Thyroid gland (tissue), 4 donors: ENCODE results near the gene SH2D4B. TPM values are rescaled to one million over a fixed set of nuclear protein-coding genes. Genes with fewer than 3 reads are reported as not detected.

ENCODE experiments used
- DNase-seq, 2 donors: peaks; one replicate each; pipeline ENCODE4 v3.0.0-alpha.2; 2019
- H3K27ac ChIP-seq, 3 donors: fragments of 200-600 bp; sonication (generic); 1 replicate in 2 of 3; 2 replicates in 1 of 3; pipeline ENCODE4 v1.5.1; 2016 to 2019; ENCODE audit warnings: mild to moderate bottlenecking in 1 of 3, moderate library complexity in 1 of 3
- H3K27me3 ChIP-seq: fragments of 200-600 bp; sonication (generic); one replicate; pipeline ENCODE4 v1.5.1; 2019
- H3K36me3 ChIP-seq, 2 donors: fragments of 200-600 bp; sonication (generic); one replicate each; pipeline ENCODE4 v1.5.1; 2016 to 2019
- H3K4me1 ChIP-seq, 2 donors: fragments of 200-600 bp; sonication (generic); one replicate each; pipeline ENCODE4 v1.5.1; 2017 to 2019
- H3K4me3 ChIP-seq, 3 donors: fragments of 200-600 bp; sonication (generic); replicated peaks in 1 of 3; 1 replicate in 2 of 3; 2 replicates in 1 of 3; pipeline ENCODE4 v1.5.1; 2016; ENCODE audit warnings: mild to moderate bottlenecking in 1 of 3
- H3K9me3 ChIP-seq: fragments of 200-600 bp; sonication (generic); one replicate; pipeline ENCODE4 v1.5.1; 2017
- POLR2A ChIP-seq, 2 donors: fragments of 450-650 bp; IDR thresholded peaks; one replicate each; pipeline ENCODE4 v1.6.1; 2017; ENCODE audit warnings: antibody characterized with exemption in 2 of 2, mild to moderate bottlenecking in 2 of 2, moderate library complexity in 1 of 2
- WGBS, 2 donors: methylation state at CpG; one replicate each; pipeline ENCODE4 v1.1.5; 2017; 5-methylcytosine and 5-hydroxymethylcytosine counted together
- intact Hi-C: fragments of 100-400 bp; cut with DNase I; formaldehyde crosslinking; loops from one replicate; pipeline ENCODE4 v1.15.1; 2023
- total RNA-seq, 4 donors: library from RNA; depleted of rRNA; stranded (reverse); fragments of >200 nt; gene quantifications; one replicate each; pipeline ENCODE4 v1.2.3, GENCODE V29; 2016
- TF ChIP-seq, protein P1 (sequence below), 6 experiments: fragments of 200-600 bp in 3 of 6; fragments of 450-650 bp in 3 of 6; sonication (generic) in 3 of 6; IDR thresholded peaks; one replicate each; pipeline ENCODE4 v1.5.1; 2016 to 2019; ENCODE audit warnings: antibody characterized with exemption in 6 of 6, mild to moderate bottlenecking in 2 of 6, inconsistent platforms in 1 of 6, moderate library complexity in 1 of 6

The SH2D4B gene
- total RNA-seq, 4 donors from 2014 or later: 1.1 to 1.6 TPM; not detected in 2

DNA sequence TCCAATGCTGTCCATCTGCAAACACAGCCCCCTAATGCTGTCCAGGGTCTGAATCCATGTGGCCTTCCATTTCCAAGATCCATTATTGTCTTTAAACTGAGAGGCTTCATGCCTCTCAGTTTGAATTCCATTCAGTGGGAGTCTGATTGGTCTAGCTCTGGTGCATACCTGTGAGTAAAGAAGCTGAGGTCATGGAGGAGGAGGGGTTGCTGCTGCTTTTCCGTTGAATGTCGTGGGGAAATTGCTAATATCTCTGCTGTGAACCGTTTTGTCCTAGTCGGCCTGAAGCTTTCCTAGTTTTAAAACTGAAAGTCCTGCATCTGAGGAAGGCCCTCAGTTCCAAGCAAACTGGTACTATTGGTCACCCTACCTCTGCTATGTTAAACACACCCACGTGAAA is 17.7 kb downstream of the SH2D4B start:
- H3K4me3 ChIP-seq: no peak overlapping the region
- no peaks in the 10 kb centered on the region for H3K36me3 ChIP-seq
- DNase-seq: no peak
- no peak for TF ChIP-seq POLR2A (IDR thresholded peaks at IDR 0.05)
- TF ChIP-seq, protein P1, sequence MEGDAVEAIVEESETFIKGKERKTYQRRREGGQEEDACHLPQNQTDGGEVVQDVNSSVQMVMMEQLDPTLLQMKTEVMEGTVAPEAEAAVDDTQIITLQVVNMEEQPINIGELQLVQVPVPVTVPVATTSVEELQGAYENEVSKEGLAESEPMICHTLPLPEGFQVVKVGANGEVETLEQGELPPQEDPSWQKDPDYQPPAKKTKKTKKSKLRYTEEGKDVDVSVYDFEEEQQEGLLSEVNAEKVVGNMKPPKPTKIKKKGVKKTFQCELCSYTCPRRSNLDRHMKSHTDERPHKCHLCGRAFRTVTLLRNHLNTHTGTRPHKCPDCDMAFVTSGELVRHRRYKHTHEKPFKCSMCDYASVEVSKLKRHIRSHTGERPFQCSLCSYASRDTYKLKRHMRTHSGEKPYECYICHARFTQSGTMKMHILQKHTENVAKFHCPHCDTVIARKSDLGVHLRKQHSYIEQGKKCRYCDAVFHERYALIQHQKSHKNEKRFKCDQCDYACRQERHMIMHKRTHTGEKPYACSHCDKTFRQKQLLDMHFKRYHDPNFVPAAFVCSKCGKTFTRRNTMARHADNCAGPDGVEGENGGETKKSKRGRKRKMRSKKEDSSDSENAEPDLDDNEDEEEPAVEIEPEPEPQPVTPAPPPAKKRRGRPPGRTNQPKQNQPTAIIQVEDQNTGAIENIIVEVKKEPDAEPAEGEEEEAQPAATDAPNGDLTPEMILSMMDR (IDR thresholded peaks at IDR 0.05): no peak
- intact Hi-C loops: no loop called here
- H3K27me3 ChIP-seq: no peaks in the 10 kb centered on the region
- H3K9me3 ChIP-seq: no peaks in the 10 kb centered on the region
- no peak overlapping the region for H3K27ac ChIP-seq
- H3K4me1 ChIP-seq: peaks cover 7 to 12% of the 10 kb centered on the region in 2 donors
- WGBS, 2 donors: 59 to 67% methylated on average over 5 of the region's 5 CpGs

DNA sequence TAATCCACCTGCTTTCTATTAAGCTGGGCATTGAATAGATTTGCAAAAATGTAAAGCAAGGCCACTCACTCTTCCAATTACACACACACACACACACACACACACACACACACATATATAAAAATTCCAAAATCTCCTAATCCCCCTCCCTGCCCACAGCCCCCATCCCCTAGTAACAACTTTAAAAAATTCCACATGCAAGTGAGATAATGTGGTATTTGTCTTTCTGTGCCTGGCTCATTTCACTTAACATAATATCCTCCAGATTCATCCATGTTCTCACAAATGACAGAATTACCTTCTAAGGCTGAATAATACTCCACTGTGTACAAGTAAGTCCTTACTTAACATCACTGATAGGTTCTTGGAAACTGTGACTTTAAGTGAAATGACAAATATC is 24.2 kb downstream of the SH2D4B start:
- Histone ChIP-seq H3K4me1 (no peaks in the 10 kb centered on the region), H3K27me3 (no peaks in the 10 kb centered on the region), H3K4me3 (no peak overlapping the region), H3K9me3 (no peaks in the 10 kb centered on the region), H3K36me3 (no peaks in the 10 kb centered on the region), H3K27ac (no peak overlapping the region)
- no peak for TF ChIP-seq POLR2A (IDR thresholded peaks at IDR 0.05)
- TF ChIP-seq, protein P1 (IDR thresholded peaks at IDR 0.05): no peak
- intact Hi-C loops: no loop called here
- no peak for DNase-seq

DNA sequence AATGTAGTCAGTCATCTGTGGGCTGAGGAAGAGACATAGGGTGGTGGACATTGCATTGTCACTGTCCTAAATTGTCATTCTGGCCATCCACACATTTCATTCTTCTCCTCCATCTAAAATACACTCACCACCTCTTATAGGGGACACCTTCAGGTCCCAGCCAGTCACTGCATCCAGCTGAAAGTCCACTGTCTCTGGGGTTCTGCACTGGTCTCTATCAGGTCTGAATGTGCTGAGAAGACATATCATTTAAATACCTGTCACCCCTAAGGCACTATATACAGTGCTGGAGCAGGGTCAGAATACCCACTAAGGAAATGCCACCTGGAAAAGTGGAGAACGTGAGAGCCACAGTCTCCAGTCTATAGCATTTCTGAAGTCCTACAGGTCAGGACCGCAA is 29.6 kb downstream of the SH2D4B start:
- Histone ChIP-seq H3K4me3 (no peak overlapping the region), H3K4me1 (no peaks in the 10 kb centered on the region), H3K9me3 (no peaks in the 10 kb centered on the region), H3K36me3 (no peaks in the 10 kb centered on the region), H3K27ac (no peak overlapping the region), H3K27me3 (no peaks in the 10 kb centered on the region)
- no peak for DNase-seq
- TF ChIP-seq, protein P1 (IDR thresholded peaks at IDR 0.05): no peak
- TF ChIP-seq POLR2A (IDR thresholded peaks at IDR 0.05): no peak
- WGBS, 2 donors: 78 to 84% methylated on average over 2 of the region's 2 CpGs
- intact Hi-C loops: no loop called here

DNA sequence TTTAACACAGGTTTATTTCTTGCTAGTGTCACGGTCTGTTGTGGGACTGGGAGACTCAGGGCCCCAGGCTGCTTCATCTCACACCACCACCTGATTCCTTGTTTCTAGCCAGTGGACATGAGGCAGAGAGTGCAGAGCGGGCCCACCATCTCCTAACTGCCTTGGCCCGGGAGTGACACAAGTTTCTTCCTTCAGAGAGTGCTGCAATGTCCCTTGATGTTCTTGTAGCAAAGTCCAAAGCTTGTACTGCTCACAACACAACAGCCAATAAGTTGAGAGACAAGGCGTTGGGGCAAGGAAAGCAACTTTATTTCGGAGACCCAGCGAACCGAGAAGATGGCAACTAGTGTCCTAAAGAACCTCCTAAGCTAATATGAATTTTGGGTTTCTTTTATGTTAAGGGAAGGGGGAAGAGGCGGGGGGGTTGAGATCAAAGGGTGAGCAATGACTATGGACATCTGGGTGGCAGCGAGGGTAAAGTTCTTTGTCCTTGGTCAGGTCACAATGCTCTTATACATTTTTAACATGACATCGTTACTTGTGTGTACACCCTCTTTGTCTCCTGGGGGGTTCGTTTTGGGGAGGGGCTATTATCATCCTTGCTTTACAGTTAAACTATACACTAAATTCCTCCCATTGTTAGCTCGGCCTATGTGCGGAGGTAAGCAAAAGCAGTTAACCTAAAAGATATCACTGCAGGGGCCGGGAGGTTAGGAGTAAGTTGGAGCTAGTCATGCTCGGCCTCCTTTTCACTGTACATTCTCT is 31.6 kb downstream of the SH2D4B start:
- Histone ChIP-seq H3K27ac (no peak overlapping the region), H3K4me3 (no peak overlapping the region), H3K36me3 (no peaks in the 10 kb centered on the region), H3K27me3 (no peaks in the 10 kb centered on the region), H3K9me3 (no peaks in the 10 kb centered on the region), H3K4me1 (no peaks in the 10 kb centered on the region)
- DNase-seq: no peak
- intact Hi-C loops: no loop called here
- TF ChIP-seq, protein P1 (IDR thresholded peaks at IDR 0.05): no peak
- TF ChIP-seq POLR2A (IDR thresholded peaks at IDR 0.05): no peak
- WGBS, 2 donors: 91 to 92% methylated on average over 15 of the region's 15 CpGs

DNA sequence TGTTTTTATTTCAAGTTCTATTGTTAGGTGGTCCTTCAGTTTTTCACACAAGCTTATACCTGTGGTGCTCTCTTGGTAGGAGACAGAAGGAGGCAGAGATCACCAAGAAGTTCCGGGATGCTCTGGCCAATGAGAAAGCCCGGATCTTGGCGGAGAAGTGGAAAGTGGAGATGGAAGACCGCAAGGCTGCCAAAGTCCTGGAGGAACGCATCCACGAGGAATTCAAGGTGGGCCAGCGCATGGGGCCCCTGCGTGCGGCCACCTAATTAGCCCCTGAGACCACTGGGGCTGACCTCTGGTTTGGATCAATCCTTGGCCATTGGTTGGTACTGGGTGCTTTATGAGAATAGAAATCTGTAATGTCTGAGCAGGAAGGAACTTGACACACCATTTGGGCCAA is 33.6 kb downstream of the SH2D4B start:
- Histone ChIP-seq H3K27me3 (no peaks in the 10 kb centered on the region), H3K4me1 (no peaks in the 10 kb centered on the region), H3K9me3 (no peaks in the 10 kb centered on the region), H3K27ac (no peak overlapping the region), H3K36me3 (no peaks in the 10 kb centered on the region), H3K4me3 (no peak overlapping the region)
- TF ChIP-seq POLR2A (IDR thresholded peaks at IDR 0.05): no peak
- TF ChIP-seq, protein P1 (IDR thresholded peaks at IDR 0.05): no peak
- 95 to 96% methylated on average over 9 of the region's 9 CpGs for WGBS, 2 donors
- intact Hi-C loops: no loop called here
- DNase-seq: no peak
